Endothelial cell of umbilical vein (primary cell): Measurements from ENCODE around the gene DPP3.

ENCODE experiments used
- FOS ChIP-seq: IDR thresholded peaks from 2 replicates; pipeline ENCODE4 v1.6.1; 2011; ENCODE audit warnings: mild to moderate bottlenecking, low read length, moderate library complexity, borderline replicate concordance; ENCODE audit not compliant: insufficient read depth
- GATA2 ChIP-seq: IDR thresholded peaks from 2 replicates; pipeline ENCODE4 v1.7.0; 2011; ENCODE audit warnings: low read depth, mild to moderate bottlenecking, moderate library complexity, mixed read lengths, low read length; ENCODE audit not compliant: insufficient read length, insufficient read depth
- JUN ChIP-seq: IDR thresholded peaks from 2 replicates; pipeline ENCODE4 v1.6.1; 2011; ENCODE audit warnings: borderline replicate concordance, low read depth; ENCODE audit not compliant: insufficient read length, insufficient read depth
- POLR2A ChIP-seq: IDR thresholded peaks from 2 replicates; pipeline ENCODE4 v1.6.1; 2012; ENCODE audit warnings: low read depth, mild to moderate bottlenecking, control low read depth, low read length
- TF ChIP-seq, protein P1 (sequence below), 2 donors: IDR thresholded peaks; 1 replicate in 1 of 2; 2 replicates in 1 of 2; pipeline ENCODE4 v1.5.1; 2011; ENCODE audit warnings: low read length in 2 of 2, mild to moderate bottlenecking in 2 of 2, moderate library complexity in 2 of 2, control low read depth in 1 of 2, inconsistent platforms in 1 of 2, low read depth in 1 of 2; ENCODE audit not compliant: insufficient read depth in 1 of 2; ENCODE audit errors: extremely low read depth in 1 of 2

DNA sequence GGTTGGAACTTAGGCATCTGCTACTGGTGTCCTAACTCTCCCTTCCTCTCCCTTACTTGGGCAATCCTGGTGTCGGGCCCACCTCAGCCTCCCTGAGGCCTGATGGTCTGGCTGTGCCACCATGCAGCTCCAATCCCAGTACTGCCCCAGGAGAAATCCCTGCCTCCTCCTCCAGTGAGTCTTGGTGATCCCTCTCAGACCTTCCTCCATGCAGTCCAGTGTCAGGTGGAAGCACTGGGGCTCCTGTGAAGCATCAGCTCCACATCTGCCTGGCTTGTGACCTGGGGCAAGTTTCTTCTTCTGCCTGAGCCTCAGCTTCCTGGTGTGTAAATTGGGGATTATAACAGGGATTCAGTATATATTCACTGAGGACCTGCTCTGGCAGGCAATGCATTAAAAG, 15.3 kb upstream of the DPP3 start:
- TF ChIP-seq, protein P1, sequence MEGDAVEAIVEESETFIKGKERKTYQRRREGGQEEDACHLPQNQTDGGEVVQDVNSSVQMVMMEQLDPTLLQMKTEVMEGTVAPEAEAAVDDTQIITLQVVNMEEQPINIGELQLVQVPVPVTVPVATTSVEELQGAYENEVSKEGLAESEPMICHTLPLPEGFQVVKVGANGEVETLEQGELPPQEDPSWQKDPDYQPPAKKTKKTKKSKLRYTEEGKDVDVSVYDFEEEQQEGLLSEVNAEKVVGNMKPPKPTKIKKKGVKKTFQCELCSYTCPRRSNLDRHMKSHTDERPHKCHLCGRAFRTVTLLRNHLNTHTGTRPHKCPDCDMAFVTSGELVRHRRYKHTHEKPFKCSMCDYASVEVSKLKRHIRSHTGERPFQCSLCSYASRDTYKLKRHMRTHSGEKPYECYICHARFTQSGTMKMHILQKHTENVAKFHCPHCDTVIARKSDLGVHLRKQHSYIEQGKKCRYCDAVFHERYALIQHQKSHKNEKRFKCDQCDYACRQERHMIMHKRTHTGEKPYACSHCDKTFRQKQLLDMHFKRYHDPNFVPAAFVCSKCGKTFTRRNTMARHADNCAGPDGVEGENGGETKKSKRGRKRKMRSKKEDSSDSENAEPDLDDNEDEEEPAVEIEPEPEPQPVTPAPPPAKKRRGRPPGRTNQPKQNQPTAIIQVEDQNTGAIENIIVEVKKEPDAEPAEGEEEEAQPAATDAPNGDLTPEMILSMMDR (IDR thresholded peaks at IDR 0.05; ENCODE audit: extremely low read depth in 1 of 2, insufficient read depth in 1 of 2, low read depth in 1 of 2, low read length in 2 of 2) = no peak
- no peak for TF ChIP-seq GATA2
- no peak for TF ChIP-seq POLR2A
- no peak for TF ChIP-seq JUN
- no peak for TF ChIP-seq FOS
